NCI-H2196 (cell line): ENCODE data around the gene LCMT1.
"Not testable (repeated sequence)": the region's sequence is repeated elsewhere in the genome, so short reads cannot be mapped to it uniquely, and the experiment has no call there.

ENCODE experiments used
- DNase-seq: peaks from one replicate; lab custom pipeline; 2025; ENCODE audit not compliant: unreplicated experiment; lab: John Stamatoyannopoulos, UW

The LCMT1 gene

DNA sequence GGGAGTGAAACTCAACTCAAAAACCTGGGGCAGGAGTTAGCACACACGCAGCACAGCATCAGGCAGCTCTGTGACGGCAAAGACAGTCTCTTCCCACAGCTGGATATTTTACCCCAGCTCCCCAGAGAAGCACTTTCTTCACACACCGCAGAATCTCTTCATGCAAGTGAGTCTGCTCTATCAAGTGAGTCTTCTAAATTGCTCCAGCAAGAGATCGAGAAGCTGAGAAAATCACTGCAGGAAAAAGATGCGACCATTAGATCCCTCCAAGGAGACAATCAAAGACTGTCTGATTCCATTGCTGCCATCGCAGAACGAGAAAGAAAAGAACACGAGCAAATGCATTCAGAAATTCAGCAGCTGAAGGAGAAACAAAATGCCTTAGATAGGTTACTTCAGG, 16.9 kb upstream of the LCMT1 start:
- no peak for DNase-seq

DNA sequence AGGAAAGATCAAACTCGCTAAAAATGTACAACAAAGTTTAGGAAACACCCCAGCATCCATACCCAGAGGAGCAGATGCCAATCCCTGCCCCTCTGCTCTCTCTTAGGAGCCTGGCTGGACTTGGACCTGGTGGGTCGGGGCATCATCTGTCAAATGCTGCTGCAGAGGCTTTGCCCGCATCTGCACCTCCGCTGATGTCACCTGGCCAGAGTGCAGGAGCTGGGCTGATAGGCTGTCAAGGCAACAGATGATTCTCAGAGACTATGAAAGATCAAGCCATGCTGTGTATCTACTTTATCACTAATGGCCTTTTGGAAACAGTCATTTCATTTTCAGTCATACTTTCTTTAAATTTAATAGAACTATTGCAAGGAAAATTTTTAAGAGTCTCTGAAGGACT, 15.9 kb upstream of the LCMT1 start:
- DNase-seq: no peak

DNA sequence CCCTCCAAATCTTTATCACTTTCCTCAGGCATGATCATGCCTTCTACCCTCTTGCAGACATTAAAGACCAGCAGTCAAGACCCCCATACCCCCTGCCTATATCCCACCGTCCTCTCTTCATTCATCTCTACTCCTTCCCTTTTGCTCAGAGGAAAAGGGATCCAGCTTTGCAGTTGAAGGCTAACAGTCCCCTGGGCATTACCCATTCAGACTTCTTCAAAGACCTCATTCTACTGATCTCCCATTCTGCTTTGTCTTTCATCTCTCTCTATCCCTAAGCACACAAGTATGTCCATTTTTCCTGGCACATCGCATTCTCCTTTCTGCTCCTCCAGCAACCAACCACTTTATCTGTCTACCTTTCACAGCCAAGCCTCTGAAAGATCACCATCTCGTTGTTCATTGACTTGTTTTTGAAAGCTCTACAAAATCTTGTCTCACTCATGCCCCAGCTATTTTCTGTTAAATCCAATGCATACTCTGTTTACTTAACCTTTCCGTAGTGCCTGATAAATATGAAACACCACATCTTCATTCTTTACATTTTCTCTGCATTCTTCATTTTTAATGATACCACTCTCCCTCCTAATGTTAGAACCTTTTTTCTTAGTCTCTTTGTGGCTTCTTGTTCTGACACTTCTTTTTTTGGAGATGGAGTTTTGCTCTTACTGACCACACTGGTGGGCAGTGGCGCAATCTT, 14.1 kb upstream of the LCMT1 start:
- no peak for DNase-seq

DNA sequence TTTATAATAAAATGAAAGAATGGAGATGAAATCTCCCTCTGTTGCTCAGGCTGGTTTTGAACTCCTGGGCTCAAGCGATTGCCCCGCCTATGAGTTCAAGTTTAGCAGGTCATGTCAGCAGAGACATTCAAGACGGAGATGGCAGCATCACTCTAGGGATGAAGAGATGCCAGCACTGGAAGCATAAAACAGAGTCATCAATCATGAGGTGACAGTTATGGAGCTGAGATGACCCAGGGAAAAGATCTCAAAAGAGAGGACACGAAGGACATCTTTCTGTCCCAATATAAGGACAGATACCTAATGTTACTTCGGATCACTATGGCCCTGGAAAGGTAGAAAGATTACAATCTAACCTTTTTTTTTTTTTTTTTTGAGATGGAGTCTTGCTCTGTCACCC, 11.0 kb upstream of the LCMT1 start:
- DNase-seq: no peak

DNA sequence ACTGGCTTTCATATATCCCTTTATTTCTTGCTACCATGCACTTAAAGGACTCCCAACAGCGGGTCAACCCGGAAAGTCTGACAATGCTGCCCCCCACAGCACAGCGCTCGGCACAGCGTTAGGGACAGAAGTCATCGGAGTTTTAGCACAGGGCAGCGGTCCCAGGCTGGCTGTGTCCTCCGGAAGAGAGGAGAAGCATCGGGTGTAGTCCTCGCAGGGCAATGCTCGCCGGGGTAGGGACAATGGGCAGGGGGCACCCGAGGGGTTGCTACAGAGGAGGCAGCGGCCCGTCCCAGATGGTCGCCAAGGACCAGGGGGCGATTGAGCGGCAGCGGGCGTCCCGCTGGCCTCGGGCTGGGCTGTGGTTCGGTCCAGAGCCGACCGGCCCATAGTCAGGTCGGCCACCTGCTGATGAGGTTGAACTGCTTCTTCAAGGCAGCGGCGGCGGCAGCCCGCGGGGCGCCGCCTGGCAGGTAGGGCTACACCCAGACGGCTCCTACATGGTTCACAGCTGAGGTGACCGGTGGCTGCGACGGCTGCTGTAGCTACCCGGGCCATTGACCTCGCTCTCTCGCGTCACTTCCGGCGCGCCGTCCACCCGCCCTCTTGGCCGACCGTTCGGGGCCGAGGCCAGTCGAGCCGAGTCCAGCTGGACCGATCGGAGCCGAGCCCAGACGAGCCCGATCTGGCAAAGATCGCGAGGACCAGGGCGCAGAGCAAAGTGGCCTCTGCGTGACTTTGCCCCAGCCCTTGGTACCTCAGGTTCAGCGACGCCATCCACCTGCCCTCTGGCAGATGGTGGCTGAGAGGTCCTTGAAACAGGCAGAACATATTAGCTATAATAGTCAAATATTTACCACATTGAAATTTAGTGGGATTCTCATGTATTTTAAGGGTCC, 4.7 kb upstream of the LCMT1 start:
- DNase-seq: peak; percentile 94

DNA sequence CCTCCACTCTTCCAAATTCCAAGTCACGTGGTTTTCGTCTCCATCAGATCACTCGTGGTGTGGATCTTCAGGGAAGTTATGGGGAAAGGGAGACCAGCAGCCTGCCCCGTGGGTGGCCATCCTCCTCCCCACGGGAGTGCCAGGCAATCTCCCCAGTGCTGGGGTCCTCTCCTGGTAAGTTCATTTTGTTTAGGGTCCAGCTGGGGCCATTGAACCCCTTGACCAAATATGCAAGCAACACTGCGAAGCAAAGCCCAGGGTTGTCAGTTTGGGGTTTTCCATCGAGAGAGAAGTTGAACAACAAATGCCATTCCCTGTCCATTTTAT, 4.1 kb upstream of the LCMT1 start:
- no peak for DNase-seq

DNA sequence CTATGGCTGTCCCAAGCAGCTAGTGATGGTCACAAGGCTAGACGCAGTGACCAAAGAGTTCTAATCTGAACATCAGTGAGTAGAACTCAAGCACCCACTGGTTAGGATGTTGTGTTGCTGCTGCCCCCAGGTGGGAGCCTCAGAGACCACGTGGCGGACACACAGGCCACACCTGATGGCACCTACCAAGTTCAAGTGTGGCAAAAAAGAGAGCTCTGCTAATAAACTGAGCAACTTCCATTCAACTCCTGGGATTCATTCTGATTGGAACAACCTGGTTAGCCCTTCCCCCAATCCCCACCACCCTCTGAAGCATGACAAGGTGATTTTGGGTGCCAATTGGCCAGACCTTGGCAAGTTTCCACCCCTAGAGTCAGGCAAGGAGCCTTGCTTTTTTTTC, 3.5 kb upstream of the LCMT1 start:
- DNase-seq: no peak

DNA sequence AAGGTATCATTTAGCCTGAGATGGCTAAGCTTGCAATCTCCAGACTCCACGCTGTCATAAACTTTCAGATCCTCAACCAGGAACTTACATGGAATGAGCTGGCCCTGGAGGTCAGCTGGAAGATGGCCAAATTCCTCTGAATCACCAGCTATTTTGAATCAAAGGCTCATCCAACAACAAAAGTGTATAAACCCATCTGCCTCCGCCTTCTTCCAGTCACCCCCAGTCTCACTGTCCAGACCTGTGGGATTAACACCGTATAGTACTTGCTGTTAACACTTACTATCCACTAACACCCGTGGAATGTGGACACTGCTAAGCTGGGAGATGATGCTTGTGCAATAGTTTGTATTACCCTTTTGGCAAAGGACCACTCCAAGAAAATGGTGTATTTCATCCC, 1.9 kb upstream of the LCMT1 start:
- peak; percentile 30 for DNase-seq

DNA sequence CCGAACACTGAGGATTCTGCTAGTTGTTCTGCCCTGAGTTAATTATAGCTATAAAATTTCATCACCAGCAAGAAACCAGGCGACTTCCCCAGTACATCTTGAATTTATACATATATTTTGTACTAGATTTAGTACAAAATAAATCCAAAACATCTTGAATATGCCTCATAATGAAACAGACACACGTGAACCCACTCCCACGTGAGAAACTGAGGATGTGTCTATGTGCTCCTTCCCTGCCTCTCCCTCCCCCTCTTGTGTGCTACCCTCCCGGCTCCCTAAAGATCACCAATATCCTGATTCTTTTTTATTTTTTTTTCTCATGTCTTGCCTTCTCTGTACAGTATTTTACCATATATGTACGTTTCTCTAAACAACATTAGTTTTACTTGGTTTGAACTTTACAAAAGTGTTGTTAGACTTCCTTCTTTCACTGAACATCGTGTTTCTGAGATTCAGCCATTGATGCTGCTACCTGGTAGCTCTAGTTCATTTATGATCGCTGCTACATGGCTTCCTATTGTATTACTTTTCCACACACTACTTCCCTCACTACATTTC, 1.1 kb upstream of the LCMT1 start:
- no peak for DNase-seq

DNA sequence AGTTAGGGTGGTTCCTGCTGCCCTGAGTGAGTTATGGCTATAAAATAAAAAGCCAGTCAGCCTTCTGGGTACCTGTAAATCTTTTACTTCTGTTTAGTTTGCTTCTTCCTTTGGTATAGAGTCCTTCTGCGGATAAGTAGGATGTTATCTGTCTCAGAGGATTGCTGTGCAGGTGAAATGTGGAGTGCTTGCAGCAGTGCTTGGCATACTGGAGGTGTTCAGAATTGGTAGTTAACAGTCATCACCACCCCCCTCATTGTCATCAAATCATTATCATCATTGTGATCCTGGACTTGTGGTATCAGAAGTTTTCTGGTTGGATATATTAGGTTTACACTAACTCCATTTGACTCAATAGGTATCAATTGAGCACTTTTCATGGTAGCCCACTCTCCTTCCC, 2.6 kb downstream of the LCMT1 start:
- DNase-seq: no peak

DNA sequence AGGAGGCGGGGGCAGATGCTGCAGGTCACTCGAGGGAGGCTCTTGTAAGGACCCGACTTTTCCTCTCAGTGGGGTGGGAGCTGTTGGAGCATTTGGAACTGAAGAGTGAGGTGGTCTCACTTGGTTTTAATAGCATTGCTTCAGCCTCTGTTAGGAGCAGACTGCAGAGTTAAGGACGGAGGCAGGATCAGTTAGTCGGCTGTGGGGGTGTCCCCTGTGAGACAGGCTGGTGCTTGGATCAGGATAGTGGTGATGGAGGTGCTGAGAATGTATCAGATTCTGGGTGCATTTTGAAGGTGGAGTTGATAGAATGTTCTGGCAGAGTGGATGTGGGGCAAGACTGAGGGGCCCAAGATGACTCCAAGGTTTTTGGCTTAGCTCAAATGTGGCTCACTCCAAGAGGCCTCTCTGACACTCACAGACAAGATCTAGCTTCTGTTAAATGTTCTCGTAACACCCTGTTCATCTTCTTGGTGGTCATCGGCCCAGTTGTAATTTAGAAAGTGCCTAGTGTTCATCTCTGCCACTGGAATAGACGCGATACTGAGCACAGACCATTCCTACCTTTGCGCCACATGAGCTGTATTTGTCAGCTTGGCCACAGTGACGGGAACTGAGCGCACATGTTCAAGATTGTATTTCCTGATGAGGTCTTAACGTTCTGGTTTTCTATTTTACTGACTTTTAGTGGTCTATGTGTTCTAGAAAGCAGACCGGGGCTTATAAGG, 7.5 kb downstream of the LCMT1 start:
- DNase-seq: no peak

DNA sequence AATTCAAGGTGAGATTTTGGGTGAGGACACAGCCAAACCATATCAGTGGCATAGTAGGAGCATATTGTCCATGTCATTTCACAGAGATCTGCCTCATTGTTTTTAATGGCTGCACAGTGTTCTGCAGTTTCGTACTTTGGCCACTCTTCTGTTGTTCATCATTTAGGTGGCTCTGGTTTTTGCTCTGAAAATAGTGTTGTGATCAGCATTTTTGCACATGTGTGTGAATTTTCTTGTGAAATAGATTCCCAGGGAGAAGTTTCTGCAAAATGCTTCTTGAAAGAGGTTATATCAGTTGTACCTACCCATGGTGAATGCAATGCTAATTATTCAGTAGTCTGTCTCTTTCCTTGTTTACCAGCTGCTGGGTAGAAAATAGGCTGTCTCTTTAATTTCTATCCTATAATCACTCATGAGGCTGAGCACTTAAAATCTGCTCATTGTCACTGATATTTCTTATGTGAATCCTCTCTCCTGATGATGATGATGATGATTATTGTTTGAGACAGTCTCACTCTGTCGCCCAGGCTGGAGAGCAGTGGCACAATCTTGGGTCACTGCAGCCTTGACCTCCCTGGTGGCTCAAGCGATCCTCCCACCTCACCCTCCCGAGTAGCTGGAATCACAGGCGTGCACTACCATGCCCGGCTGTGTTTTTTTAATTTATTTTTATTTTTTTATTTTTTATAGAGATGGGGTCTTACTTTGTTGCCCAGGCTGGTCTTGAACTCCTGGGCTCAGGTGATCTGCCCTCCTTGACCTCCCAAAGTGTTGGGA, 10.5 kb downstream of the LCMT1 start:
- DNase-seq: no peak

DNA sequence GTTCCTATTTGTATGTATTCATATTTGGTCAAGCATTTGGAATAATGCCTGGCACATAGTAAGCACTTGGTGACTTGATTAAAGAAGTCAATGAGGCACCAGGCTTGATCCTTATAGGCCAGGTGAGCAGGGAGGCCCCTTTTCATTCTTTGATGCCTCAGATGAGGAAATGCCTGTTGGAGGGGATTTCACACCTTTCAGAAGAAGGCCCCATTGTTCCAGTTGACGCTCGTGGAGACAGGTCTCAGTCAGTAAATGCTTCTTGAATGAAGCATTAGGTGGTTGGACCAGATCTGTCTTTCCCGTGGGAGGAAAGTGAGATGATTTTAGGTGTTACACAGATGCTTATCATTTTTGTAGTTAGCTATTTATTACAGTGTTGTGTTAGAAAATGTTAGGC, 13.0 kb downstream of the LCMT1 start:
- DNase-seq: no peak

DNA sequence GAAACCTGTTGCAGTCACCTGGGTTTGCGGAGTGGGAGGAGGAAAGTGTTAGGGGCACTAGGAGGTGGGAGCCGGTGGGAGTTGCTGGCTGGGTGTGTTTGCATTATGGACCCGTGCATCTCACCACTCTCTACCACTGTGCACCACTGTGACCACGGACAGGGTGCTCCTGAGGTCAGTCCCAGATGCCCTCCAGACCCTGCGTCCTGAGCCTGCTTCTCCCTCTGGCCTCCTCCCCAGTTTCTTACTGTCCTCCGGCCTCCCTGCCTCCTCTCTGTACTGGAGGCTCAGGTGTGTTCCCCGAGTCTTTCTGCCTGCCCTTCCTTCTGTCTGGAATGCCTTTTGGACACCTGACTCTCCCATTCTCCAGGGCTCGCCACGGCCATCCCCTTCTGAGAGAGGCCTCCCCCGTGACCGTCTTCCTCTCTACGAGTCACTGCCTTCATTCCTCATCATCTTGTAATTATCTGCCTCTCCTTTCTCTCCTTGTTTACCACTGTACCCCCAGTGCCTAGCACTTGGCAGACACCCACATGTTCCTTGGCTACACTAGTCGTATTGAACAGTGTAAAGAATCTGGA, 14.6 kb downstream of the LCMT1 start:
- DNase-seq: not testable (repeated sequence)

DNA sequence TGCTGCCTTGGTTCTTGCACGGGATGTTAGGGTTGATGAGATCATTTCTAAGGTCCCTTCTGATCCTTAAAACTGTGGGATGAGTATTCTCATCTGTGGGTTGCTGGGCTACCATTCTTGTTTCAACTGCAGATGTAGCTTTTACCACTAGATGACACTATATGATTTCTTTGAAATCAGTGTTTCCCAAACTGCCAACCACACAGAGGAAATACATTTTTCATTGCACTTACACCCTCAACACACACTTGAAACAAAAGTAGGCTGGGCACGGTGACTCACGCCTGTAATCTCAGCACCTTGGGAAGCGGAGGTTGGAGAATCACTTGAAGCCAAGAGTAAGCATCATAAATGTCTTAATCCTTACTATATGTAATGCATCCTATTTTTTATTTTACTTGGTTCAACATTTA, 15.3 kb downstream of the LCMT1 start:
- peak; percentile 52 for DNase-seq

DNA sequence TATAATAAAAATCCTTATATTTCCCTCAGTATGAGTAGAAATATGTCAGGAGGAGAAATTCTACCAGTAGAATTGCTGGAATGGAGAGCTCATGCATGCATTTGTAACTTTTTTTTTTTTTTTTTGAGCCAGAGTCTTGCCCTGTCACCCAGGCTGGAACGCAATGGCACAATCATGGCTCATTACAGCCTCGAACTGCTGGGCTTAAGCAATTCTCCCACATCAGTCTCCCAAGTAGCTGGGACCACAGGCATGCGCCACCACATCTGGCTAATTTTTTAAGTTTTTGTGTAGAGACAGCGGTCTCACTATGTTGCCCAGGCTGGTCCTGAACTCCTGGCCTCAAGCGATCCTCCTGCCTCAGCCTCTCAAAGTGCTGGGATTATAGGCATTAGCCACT, 21.2 kb downstream of the LCMT1 start:
- DNase-seq: not testable (repeated sequence)

DNA sequence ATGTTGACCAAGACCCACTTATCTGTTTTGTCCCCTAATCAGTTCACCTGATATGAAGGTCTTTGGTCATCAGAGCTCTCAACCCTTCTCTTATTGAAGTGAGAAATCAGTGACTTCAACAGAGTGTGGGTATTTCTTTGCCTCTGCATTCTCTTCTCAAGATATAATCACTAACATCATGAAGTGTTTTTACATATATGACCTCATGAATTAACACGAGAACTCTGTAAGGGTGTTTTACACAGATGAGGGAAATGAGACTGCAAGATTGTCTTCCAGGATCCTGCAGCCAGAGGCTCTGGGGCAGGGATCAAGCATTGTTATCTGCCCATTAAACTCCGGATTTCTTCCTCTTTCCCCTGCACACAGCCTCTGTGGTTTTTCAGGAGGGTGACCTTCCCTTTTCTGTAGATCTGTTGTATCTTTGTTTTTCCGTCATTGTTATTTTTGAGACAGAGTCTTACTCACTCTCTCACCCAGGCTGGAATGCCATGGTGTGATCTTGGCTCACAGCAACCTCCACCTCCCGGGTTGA, 22.7 kb downstream of the LCMT1 start:
- no peak for DNase-seq

DNA sequence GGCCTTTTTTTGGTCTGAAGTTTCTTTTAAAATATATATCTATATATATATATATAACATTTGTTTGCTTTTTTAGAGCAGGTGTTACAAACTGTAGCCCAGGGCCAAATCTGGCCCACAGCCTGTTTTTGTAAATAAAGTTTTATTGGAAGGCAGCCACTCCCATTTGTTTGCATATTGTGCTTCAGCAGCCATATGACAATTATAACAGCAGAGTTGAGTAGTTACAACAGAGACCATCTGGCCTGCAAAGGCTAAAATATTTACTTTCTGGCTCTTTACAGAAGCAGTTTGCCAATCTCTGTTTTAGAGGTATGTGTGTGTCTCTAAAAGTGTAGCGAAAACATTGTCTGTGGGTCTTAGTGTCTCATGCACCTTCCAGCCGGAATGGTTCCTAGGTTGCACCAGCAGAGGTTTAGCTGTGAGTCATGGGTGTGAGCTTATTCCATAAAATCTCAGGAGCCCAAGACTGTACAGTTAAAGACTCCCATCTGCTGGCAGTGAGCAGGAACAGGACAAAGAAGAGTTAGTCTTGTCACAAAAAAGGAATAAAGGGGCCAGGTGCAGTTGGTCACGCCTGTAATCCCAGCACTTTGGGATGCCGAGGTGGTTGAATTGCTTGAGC, 23.8 kb downstream of the LCMT1 start:
- peak; percentile 28 for DNase-seq

DNA sequence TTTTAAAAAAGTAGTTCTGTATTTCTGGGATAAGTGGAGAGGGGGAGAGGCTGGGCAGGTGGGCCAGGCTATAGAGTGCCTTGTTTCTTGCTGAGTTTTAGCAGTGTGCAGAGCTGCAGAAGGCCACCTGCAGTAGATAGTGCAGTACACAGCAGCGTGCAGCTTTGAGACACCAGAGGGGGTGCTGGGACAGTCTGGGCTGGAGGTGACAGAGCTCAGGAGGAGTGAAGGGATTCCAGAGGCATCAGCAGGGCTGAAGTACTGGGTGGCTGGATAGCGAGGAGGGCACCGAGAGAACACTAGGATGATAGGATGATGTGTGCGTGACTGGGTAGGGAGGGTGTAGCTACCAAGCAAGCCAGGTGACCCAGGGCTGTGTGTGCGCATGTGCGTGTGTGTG, 26.6 kb downstream of the LCMT1 start:
- no peak for DNase-seq

DNA sequence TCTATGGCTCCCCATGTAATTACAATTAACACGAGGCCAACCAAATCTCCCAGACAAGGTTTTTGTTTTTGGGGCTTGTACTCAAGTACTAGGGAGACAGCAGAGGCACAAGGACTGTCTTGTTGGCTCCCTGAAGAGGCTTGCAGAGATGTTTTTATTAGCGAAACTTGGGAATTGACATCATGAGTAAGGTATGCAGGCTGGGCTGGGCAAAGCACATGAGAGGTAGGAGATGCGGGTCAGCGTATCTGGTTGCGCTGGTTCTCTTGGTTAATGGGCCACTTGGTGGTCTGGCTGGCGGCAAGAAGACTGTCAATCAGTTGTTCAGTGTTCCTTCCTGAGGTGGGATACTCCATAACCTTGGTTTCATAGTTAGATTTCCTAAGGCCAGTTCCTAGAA, 28.9 kb downstream of the LCMT1 start:
- no peak for DNase-seq
